CD4-positive, alpha-beta T cell treated with Interferon gamma for 1 hour (primary cell): Measurements from ENCODE around the gene PRIM1.
A peak's percentile ranks its signal among the peaks of the same experiment; 100 is the strongest.
"Not testable (repeated sequence)": the region's sequence is repeated elsewhere in the genome, so short reads cannot be mapped to it uniquely, and the experiment has no call there.

Source experiments
- DNase-seq: peaks from one replicate; pipeline ENCODE4 v3.0.0-alpha.2; 2020

The PRIM1 gene

DNA sequence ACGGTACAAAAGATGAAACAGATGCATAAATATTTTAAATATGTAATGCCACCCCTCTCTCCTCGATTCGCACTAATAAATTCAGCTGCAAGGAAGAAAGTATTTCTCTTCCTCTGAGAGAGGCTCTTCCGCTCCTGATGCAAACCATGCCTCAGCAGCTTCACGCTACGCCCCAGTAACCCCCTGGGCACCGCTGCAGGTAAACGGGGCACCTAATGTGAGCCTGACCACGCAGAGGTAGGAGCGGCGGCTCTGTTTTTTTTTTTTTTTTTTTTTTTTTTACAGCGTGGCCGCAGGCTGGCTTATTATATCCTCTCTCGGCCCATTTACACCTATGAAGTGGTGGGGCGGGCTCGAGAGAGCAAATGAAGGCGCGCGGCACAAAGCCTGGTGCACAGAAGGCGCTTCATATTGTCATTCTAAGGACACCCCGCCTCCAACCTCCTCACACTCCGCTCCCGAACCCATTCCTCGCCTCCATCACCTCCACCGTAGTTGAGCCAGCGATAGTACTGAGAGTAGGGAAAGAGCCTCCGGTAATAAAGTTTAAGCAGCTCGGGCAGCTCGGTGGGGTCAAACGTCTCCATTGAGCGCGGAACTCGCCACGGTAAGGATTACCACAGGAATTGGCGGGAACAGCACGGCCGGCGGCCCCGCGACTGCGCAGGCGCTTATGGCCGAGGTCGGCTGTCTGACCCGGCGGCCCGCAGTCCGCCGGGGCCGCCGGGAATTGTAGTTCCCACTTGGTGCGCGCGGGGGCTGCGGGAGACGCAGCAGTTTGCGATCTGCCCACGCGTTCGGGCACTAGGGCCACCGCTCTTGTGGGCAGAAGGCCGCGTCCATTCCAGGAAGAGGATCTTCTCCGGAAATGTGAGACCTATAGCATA, at the start of gene PRIM1:
Gene PRIM1 (minus strand): TSS at position 612 of the 887 bp plus-strand sequence. CDS start 25 bp downstream, at position 587.
- DNase-seq: peak; percentile 81

DNA sequence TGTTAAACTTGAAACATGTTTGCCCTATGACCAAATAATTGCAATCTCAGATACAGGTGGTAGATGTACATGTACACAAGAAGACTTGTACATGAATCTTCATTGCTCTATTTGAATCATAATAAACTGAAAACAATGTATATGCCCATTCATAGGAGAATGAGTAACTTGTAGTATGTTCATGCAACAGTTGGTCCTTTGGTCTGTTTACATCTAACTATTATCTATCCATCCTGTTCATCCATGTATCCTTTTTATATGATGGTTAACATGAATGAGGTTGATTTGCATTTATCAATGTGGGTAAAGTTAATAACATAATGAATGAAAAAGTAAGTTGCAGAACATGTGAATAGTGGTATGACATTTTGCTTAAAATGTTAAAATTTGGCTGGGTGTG, 48.1 kb upstream of the PRIM1 start:
- DNase-seq: no peak

DNA sequence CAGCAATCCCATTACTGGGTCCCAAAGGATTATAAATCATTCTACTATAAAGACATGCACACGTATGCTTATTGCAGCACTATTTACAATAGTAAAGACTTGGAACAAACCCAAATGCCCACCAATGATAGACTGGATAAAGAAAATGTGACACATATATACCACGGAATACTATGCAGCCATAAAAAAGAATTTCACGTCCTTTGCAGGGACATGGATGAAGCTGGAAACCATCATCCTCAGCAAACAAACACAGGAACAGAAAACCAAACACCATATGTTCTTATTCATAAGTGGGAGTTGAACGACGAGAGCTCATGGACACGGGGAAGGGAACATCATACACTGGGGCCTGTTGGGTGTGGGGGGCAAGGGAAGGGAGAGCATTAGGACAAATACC, 47.2 kb upstream of the PRIM1 start:
- not testable (repeated sequence) for DNase-seq

DNA sequence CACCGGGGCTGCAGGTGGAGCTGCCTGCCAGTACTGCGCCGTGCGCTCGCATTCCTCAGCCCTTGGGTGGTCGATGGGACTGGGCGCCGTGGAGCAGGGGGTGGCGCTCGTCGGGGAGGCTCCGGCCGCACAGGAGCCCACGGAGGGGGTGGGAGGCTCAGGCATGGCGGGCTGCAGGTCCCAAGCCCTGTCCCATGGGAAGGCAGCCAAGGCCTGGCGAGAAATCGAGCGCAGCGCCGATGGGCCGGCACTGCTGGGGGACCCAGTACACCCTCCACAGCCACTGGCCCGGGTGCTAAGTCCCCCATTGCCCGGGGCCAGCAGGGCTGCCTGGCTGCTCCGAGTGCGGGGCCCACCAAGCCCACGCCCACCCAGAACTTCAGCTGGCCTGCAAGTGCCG, 43.7 kb upstream of the PRIM1 start:
- not testable (repeated sequence) for DNase-seq

DNA sequence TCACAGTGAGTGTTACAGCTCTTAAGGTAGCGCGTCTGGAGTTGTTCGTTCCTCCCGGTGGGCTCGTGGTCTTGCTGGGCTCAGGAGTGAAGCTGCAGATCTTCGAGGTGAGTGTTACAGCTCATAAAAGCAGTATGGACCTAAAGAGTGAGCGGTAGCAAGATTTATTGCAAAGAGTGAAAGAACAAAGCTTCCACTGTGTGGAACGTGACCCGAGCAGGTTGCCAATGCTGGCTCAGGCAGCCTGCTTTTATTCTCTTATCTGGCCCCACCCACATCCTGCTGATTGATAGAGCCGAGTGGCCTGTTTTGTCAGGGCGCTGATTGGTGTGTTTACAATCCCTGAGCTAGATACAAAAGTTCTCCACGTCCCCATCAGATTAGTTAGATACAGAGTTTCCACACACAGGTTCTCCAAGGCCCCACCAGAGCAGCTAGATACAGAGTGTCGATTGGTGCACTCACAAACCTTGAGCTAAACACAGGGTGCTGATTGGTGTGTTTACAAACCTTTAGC, 43.0 kb upstream of the PRIM1 start:
- not testable (repeated sequence) for DNase-seq

DNA sequence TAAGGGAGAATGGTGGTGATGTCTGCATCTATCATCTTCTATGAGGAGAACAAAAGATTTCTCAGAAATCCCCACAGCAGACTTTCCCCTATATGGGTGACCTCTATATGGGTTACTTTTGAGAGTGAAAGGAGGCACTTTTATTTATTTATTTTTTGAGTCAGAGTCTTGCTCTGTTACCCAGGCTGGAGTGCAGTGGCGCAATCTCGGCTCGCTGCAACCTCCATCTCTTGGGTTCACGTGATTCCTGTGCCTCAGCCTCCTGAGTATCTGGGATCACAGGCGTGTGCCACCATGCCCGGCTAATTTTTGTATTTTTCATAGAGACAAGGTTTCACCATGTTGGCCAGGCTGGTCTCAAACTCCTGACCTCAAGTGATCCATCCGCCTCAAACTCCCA, 41.0 kb upstream of the PRIM1 start:
- DNase-seq: not testable (repeated sequence)

DNA sequence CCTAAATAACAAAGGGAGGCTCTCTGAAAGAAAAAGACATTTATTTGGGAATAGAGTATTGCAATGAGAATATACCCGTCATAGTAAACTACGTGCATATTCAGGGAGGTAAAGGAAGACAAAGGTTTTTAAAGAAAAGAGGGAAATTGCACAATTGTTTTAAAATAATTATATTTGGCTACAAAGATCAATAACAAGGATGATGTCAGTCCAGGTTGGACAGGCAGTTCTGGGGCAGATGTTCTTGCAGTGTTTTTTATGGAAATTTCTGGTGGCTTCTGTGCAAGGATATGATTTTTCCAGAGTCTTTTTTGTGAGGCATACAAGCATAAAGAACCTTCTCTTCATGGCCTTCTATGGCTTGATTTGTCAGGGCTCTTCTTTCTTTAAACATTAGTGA, 40.6 kb upstream of the PRIM1 start:
- DNase-seq: no peak

DNA sequence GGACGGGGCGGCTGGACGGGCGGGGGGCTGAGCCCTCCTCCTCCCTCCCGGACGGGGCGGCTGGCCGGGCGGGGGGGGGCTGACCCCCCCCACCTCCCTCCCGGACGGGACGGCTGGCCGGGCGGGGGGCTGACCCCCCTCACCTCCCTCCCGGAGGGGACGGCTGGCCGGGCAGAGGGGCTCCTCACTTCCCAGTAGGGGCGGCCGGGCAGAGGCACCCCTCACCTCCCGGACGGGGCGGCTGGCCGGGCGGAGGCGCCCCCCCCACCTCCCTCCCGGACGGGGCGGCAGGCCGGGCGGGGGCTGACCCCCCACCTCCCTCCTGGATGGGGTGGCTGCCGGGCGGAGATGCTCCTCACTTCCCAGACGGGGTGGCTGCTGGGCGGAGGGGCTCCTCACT, 37.3 kb upstream of the PRIM1 start:
- not testable (repeated sequence) for DNase-seq

DNA sequence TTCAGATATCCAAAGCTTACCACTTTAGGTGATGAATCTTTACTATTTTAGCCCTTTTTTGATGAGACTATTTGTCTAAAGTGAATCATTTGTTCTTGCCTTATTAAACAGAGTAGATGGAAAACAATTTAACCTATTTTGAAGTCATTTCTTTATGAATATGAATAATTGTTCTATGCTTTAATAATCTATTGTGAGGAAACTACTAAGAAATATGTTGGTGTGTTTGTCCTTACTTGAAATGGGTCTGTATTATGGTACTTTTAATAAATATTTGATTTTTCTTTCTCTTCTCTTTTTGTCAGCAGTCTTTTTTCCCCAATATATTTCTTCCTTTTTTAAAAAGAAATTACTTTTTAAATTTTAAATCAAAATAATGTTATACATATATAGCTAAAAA, 35.4 kb upstream of the PRIM1 start:
- DNase-seq: no peak

DNA sequence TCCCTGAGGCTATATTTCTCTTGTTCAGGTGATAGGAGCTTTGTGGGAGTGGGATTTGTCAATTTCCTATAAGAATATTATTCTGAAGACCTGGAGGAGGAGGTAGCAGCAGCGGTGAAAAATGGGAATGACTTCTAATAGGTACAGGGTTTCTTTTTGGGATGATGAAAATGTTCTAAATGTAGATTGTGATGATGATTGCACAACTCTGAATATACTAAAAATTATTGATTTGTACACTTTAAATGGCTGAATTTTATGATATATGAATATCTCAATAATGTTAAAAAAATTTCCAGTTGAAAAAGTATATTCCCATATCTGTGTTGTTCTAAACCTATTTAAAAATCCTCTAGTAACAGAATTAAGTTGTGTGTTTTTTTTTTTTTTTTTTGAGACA, 33.8 kb upstream of the PRIM1 start:
- no peak for DNase-seq

DNA sequence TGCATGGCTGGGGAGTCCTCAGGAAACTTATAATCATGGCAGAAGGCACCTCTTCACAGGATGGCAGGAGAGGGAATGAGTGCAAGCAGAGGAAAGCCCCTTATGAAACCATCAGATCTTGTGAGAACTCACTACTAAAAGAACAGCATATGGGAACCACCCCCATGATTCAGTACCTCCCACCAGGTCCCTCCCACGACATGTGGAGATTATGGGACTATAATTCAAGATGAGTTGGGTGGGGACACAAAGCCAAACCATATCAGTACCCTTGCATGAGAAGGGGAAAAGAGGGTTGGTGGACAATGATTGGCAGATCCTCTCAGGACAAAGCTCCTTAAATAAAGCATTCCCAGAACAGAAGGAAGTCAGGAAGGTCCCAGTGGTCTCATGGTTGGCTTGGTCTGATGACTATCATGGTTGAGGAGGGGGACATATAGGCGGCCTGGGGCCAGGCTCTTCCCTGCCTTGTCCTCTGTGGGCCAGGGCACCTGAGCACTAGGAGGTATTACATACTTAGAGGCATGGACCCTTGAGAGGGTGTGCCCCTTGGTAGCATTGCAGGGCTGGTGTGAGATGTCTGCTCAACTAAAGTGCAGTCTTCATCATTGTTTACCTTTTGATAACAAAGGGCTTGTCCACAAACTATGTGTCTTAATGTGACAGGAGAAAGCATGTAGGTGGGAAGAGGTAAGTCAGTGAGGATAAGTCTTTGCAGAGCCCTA, 33.2 kb upstream of the PRIM1 start:
- no peak for DNase-seq

DNA sequence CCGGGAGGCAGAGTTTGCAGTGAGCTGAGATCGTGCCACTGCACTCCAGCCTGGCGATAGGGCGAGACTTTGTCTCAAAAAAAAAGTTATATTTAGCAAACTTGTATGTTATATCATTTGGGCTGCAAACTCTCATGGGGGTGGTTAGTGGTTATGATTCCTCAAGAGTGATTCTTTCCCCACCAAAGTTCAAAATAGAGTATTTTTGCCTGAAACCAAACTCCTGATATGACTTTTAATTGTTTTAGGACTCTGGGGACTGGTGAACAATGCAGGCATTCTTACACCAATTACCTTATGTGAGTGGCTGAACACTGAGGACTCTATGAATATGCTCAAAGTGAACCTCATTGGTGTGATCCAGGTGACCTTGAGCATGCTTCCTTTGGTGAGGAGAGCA, 29.6 kb upstream of the PRIM1 start:
- no peak for DNase-seq

DNA sequence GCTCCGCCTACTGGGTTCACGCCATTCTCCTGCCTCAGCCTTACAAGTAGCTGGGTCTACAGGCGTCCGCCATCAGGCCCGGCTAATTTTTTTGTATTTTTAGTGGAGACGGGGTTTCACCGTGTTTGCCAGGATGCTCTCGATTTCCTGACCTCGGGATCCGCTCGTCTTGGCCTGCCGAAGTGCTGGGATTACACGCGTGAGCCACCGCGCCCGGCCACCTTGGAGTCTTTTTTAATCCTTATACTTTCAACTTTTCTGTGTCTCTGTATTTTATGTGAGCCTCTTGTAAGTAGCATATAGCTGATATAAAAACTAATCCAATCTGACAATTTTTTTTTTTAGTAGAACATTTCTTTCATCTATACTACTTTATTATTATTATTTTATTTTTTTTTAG, 26.6 kb upstream of the PRIM1 start:
- DNase-seq: no peak

DNA sequence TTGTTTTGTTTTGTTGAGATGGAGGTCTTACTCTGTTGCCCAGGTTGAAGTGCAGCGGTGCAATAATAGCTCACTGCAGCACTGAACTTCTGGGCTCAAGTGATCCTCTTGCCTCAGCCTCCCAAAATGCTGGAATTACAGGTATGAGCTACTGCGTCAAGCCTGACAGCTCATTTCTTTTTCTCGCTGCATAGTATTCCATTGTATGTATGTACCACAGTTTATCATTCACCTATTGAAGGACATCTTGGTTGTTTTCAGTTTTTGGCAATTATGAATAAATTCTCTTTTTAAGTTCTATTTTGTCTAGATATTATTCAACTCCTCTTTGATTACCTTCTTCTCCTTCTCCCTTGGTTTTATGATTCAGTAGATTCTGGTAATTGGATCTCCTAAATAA, 24.5 kb upstream of the PRIM1 start:
- DNase-seq: no peak

DNA sequence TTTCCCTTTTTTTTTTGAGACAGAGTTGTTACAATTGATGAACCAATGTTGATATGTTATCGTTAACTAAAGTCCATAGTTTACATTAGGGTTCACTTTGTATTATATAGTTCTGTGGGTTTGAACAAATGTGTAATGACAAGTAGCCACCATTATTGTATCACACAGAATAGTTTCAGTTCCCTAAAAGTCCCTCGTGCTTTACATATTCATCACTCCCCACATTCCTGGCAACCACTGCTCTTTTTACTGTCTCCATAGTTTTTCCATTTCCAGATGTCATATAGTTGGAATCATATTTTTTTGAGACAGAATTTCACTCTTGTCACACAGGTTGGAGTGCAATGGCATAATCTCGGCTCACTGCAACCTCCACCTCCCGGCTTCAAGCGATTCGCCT, 23.5 kb upstream of the PRIM1 start:
- DNase-seq: no peak

DNA sequence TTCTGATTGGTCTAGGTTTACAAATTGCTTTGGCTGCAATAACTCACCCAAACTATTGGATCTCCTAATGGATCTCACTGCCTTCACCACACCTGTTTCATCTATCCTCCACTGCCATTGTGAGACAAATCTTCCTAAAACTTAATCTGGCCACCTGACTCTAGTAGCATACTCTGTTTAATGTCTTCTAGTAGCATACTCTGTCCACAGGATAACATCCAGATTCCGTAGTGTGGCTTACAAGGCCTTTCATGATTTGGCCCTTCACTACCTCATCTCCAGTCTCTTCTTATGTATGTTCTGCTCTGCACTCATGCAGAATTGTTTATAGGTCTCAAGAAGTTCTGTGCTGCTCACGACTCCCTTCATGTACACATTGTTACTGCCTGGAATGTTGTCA, 21.0 kb upstream of the PRIM1 start:
- no peak for DNase-seq

DNA sequence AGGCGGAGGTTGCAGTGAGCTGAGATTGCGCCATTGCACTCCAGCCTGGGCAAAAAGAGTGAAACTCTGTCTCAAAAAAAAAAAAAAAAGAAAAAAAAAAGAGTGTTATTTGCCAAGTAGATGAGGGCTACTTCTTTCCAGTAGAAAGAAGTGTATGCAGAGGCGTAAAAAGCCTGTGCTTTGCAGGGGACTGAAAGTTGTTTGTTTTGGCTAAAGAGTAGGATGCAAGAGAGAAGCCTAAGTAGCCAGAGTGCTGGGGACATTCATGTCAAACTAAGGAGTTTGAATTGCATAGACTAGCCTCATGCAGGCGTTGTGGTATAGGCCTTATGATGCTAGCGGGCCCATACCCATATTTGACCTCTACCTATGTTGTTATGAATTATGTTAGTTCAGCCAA, 20.5 kb upstream of the PRIM1 start:
- DNase-seq: no peak

DNA sequence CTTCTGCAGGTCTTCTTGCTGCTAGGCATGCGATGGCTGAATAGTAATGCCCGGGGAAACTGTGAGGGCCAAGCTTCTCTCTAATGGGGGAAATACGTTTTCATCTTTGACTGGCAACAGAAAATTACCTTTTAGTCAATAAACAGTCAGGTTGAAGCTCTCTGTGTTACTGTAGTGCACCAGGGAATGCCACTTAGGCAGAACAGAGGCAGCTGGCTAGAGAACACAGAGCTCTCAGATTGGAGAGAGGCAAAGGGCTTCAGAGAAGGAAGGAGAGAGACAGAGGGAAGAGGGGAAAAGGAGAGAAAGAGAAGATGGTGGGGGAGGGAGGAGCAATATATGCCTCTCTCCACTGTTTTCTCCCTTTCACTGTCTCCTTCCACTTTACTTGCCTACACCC, 17.7 kb upstream of the PRIM1 start:
- DNase-seq: no peak

DNA sequence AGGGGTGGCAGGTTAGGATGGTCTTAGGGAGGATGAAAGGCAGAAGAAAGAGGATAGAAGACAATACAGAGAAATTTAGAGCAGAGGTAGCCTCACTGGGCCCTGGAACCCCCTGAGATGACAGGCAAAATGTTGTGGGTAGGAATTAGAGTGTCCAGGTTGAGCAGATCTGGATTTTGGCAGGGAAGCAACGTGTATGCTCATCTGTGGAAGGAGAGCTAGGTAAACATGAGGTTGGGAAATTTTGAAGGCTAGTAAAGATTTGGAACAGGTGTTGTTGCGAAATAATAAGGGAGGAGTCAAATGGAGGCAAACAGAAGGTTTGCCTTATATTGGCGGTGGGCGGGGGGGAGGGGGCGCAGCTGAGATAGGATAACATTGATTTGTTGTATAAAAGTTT, 16.3 kb upstream of the PRIM1 start:
- DNase-seq: no peak

DNA sequence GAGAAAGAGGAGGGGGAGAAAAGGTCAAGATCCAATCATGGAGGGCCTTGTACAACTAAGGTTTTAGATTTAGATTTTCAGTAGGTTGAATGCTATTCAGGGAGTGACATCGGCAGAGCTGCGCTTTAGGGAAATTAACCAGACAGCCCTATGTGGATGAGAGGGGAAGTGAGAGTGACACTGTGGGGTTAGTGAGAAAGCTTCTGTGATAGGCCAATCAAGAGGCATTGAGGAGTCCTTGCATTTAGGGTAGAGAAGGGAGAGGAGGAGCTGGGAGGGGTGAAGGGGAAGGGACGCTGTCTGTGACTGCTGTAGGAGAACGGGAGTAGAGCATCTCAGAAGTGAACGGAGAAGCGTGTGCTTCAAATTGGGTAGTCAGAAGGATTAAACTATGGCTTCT, 14.4 kb upstream of the PRIM1 start:
- peak; percentile 29 for DNase-seq

DNA sequence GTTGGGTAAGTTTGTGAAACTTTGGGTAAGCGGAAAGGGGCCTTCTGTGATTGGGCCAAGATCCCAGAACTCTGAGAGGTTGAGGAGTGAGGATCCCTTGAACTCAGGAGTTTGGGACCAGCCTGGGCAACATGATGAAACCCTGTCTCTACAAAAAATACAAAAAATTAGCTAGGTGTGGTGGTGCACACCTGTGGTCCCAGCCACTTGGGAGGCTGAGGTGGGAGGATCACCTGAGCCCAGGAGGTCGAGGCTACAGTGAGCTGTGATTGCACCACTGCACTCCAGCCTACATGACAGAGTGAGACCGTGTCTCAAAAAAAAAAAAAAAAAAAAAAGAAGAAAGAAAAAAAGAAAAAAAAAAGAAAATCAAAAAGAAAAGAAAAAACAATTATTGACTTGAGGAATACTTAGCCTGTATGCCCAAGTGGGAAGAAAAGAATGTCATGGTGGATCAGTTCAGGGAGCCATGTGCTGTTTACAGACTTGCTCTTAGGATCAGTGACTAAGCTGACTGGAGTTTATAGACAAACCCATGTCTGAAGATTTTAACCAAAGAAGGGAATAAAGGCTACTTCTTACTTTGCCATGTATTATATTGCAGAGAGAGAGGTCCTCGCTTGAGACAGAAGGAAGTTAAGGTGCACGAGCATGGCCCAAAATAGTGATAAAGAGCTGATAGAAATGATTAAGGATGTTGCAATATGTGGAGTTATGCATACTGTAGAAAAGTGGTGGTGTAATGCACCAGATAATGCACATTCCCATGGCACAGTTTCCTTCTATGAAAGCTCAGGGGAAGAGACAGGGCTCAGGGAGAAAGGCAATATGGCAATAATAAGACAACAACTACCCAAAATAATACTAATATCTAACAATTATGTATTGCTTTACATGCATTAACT, 11.9 kb upstream of the PRIM1 start:
- no peak for DNase-seq

DNA sequence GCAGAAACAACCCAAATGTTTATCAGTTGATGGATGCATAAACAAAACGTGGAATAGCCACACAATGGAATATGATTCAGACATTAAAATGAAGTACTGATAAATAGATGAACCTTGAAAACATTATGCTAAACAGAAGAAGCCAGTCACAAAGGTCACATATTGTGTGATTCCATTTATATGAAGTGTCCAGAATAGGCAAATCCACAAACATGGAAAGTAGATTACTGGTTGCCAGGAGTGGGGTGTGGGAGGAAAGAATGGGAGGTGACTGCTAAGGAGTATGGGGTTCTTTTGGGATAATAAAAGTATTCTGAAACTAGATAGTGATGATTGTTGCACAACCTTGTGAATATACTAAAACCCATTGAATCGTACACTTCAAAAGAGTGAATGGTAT, 9.7 kb upstream of the PRIM1 start:
- no peak for DNase-seq

DNA sequence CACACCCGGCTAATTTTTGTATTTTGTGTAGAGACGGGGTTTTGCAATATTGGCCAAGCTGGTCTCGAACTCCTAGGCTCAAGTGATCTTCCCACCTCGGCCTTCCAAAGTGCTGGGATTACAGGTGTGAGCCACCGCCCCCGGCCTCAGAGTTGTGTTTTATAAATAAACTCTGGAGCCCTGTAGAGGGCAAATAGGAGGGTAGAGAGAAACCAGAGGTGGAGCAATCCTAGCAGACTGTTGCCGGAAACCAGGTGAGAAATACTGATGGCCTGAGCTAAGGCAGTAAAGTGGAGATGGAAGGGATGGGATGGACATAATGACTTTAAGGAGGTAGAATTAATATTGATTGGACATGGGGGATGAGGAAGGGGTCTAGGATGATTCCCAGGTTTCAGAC, 8.3 kb upstream of the PRIM1 start:
- DNase-seq: no peak
